Activated CD8-positive, alpha-beta memory T cell treated with anti-CD3 and anti-CD28 coated beads, Interleukin-2, amount 50 U/mL, for 1 hour (primary cell): ENCODE data around the gene PBRM1.

Experiments
- DNase-seq: peaks from one replicate; pipeline ENCODE4 v3.0.0-alpha.2; 2020; ENCODE audit errors: extremely low read depth

Gene PBRM1

DNA sequence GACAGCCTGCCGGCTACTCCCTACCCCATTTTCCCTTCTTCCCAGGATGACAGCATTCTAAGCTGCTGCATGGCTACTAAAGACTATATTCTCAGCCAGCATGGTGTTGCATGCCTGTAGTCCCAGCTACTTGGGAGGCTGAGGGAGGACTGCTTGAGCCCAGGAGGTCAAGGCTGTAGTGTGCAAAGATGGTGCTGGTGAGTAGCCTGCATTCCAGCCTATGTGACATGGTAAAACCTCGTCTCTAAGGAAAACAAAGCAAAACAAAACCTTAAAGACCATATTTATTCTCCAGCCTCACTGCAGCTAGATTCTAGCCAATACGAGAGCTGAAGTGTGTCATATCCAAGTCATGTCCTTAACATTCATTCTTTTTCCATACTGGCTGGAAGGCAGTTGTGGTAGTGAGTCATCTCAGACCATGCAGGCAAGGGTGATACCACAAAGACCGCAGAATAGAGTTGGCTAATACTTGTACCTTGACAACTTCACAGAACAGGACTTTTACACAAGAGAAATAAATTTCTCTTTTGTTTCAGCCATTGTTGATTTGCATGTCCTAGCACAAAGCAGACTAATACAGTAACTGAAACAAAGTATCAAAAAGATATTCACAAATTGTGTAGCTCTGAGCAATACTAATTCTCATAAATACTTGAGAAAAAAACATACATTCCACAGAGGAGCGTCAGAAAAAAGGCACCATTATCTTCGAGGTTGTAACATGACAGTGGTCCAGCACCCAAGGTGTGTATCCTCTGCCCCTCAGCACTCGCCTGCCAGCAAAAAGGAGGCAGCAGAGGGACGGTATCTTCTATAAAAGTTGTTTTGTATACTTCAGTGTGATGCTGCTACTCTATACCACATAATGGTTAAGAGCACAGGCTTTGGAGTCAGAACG is 14.8 kb downstream of the PBRM1 start:
- DNase-seq = peak; percentile 7

DNA sequence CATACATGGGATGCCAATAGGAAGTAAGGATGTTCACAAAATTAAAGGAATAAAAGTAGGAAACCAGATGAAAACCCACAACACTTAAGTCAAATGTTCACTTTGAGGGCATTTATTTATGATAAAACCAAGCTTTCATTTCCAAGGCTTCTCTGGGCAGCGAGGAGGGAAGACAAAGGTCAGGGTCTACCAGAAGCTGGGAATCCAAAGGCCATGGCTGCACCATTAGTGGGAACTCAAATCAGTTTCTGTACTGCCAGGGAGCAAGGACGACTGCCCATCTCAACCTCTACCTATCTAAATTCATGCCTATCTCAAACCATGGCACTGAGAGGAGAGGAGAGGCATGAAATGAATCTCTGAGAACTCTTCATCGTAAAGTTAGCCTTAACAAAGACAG is 22.6 kb downstream of the PBRM1 start:
- no peak for DNase-seq

DNA sequence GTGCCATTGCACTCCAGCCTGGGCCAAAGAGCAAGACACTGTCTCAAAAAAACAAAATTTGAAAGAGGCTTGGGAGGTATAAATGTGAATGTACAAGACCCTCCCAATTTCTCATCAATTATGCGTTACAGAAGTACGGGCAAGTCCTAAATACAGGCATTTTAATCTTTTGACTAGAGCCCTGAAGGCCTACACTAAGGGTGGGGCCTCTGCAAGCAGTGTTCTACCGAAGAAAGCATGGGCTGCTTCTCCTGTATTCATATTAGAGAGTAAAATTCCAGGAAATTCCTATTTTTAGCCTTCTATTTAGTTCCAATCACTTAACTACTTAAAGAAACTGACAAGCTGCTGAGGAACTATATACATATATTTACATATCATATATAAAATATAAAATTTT is 25.7 kb downstream of the PBRM1 start:
- no peak for DNase-seq

DNA sequence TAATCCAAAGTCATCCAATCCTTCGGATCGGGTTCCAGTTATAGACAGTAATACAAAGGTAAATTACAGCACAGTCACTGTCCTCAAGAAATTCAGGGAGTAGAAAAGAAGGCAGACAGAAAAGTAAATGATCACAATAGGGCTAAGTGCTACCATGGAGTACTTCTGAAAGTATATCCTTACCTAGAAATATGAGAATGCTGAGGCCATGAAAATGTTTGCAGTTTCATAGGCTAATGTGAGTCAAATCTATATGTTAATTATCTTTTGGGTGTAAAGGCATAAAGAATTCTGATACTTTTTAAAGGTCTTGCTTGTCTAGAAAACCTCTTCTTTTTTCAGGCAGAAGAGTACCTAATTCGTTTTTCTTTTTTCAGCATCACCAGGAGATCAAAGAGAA is 29.8 kb downstream of the PBRM1 start:
- DNase-seq = no peak

DNA sequence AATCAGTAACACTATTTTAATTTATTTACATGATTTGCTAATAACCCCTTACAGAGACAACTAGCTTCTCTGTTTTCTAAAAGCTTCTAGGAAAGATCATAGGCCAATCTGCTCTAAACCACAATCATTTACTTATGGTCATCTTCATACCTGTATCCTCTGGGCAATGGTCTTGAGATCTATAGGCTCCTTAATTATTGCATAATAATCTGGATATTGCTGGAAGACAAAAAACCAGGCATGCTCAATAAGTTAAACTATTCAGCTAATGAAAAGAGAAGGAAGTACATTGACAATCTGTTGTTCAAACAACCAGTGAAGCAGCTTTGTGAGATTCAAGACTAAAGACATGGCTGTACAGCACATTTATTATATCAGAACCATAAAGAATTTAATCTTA is 34.1 kb downstream of the PBRM1 start:
- no peak for DNase-seq

DNA sequence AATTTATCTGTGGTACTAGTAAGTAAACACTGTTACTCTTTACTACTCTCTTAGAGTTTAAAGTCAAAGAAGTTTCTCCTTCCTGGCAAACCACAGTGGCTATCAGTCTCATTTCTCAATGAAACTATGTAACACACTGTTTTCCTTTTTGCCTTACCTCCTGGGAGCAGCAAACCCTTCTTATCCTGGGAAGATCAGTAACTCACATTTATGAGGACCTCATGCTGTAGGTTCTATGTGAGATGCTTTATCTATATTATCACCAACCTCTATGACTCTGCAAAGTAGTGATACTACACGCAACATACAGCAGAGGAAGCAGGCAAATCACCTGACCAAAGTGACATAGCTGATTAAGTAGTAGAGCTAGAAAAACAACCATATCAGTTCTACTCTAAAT is 35.3 kb downstream of the PBRM1 start:
- no peak for DNase-seq

DNA sequence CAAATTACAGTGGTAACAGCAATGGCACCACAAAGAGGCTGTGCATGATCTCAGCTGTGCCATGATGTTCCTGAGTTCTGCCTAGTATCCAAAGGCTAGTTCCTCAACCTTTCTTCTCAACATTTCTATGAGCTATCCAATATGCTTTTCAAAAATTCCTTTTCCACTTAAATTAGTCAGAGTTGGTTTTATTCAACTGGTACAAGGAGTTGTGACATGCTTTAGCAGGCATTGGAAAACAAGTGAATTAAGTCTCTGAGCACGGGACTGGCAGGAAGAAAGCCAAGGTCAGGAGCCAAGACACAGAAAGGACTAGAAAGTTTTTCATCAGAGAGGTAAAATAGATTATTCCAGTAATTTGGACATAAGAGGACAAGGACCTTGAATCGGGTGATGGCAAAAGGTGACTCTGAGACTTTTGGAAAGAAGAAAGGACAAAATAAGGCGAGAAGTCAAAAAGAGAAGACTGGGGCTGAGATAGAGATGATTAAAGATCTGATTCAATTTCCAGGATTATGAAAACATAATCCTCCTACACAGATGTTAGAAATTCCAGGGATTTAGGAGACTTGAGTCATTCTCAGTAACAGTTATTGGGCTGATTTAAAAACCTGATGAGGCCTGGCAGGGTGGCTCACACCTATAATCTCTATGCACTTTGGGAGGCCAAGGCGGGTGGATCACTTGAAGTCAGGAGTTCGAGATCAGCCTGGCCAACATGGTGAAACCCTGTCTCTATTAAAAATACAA is 36.1 kb downstream of the PBRM1 start:
- DNase-seq = no peak

DNA sequence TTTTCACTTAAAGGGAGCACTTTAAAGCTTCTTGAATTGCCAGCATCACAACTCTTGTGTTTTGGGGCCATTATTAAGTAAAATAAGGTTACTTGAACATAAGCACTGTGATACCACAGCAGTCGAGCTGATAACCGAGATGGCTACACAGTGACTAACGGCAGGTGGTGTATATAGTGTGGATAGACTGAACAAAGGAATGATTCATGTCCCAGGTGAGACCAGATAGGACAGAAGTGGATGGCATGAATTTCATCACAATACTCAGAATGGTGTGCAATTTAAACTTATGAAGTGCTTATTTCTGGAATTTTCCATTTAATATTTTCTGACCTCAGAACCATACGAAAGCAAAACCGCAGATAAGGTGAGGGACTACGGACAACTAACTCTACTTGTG is 40.2 kb downstream of the PBRM1 start:
- no peak for DNase-seq

DNA sequence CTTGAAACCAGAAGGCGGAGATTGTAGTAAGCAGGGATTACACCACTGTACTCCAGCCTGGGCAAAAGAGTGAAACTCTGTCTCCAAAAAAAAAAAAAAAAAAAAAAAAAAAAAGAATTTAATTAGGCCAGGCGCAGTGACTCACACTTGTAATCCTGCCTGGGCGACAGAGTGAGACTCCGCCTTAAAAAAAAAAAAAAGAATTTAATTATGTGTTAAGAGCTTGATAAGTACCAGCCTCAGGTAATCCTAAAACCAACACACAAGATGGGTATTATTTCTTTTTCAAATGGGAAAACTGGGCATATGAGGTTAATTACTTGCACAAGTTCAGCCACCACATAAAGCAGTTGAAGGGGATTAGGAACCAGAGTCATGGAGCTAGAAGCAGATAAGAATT is 49.0 kb downstream of the PBRM1 start:
- no peak for DNase-seq

DNA sequence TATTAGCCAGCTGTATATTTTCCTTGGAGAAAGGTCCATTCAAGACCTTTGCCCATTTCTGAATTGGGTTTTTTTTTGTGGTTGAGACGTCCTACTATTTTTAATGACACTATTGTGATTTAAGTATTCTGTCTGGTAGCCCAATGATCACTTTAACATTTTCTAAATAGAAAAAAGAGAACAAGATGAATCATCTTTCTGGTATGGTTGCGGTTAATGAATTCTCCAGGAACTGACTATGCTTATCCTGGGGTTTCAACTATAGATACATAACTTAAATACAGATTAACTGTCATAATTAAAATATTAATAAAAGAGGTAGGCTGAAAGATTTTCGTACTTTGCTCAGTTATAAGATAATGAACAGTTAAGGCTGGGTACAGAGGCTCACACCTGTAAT is 51.9 kb downstream of the PBRM1 start:
- DNase-seq = no peak

DNA sequence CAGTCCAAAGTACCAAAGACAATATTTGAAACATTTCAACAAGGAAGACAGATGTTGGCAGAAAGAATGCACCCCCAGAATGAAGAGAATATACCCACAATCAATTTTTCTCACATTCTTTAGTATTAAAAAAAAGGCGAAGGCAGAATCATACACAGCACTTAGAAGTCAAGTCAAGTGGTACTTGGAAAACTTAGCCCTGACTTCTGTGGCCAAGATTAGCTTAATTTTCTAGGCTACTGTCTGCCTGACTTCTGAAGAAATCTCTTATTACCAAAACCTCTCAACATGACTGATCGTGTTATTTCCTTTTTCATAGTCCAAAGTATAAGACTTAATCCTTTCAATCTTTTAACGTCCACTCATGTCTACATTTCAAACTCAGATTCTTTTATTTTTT is 60.7 kb downstream of the PBRM1 start:
- DNase-seq = no peak

DNA sequence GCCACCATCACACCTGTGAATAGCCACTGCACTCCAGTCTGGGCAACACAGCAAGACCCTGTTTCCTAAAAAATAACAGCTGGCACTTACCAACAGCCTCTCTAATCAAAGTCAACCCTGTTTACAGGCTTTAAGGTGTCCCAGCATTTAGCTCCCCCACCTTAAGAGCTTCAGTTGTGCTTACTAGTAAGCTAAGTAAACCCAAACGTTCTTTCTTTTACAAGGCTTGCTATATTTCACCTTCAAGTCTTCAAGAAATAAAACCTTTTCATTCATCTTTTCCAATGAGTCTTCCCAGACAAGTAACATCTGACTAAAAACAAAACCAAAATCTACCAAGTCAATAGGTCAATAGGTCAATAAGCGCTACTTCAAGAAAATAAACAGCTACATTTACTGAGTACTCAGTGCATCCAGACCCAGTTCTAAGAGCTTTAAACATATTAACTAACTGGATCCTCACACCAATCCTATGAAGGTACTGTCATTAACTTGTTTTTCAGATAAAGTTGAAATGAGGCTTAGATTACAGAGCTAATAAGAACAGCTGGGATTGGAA is 62.4 kb downstream of the PBRM1 start:
- DNase-seq = no peak

DNA sequence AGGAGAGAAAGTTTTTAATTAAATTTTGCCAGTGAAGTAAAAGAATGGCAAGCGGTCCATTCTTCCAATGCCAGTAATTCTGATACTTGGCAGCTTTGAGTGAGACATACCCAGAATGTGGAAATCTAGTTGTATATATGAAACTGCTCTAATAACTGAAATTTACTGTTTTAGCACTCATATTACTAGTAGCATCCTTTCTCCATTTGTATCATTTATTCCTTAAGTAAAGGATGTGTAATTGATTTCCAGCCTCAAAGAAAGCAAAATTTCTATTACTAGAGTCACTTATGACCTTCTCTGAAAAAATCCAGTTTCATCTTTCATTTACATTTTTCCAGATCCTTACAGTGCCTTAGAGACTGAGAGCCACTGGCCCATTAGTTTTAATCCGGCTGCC is 65.1 kb downstream of the PBRM1 start:
- no peak for DNase-seq

DNA sequence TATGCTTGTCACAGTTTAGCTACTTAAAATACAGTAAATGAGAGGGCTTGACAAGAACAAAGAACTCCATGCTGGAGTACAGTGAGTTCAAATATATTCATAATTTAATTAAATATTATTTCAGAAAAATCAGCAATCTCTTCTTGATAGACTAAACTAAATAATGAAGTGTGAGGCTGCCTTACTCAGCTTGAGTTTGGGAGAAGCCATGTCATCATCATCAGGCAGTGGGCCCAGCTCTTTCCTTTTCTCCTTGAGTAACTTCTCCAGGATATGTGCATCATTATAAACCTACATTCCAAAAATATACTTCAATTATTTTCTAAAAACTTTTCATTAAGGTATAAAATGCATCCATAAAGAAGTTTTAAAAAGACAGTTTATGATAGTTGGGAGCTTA is 70.5 kb downstream of the PBRM1 start:
- no peak for DNase-seq

DNA sequence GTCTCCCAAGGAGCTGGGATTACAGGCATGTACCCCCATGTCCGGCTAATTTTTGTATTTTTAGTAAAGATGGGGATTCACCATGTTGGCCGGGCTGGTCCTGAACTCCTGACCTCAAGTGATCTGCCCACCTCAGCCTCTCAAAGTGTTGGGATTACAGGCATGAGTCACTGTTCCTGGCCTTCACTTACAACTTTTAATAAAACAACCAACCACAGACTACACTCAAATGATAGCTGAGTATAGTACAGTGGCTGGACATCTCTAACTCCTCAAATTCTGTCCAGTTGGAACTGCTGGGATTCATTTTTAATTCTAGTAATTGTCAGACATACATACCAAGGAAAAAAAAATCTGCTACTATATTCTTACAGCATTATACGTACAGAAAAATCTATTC is 71.0 kb downstream of the PBRM1 start:
- no peak for DNase-seq

DNA sequence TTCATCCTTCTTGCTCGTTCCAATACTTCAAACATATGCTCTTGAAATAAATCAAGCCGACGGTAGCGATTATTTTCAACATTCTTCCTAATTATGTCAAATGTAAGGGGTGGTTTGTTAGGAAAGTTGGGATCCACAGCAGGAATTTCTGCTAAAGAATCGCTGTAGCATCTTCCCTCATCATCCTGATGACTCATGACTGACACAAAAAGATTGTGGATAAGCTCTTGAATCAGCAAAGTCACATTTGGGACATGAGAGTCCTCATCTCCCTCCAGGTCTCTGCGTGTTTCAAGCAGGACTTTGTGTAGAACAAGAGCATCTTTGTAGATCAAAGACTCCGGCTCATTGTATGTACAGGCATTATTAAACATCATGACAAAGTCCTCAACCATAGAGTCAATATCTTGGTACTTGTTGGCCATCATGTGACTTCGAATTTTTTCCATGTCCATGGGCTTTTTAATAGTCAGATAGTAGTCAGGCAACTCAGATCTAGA is 76.3 kb downstream of the PBRM1 start:
- DNase-seq = no peak

DNA sequence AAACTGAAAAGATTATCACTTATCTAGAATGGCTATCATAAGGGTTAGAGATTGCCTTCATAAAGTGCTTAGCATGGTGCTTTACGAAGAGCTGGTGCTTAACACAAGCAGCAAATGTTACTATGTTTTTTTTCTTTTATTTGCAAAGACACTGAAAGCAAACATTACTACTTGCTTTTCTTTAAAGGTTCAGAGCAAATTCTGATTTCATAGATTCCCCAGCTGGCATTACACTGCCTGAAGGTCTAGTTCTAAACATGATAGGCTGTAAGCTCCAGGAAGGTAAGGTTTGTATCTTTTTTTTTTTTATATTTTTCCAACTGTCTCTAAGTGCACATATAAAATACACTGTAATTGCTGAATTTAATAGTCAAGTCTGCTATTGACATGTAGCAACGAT is 77.4 kb downstream of the PBRM1 start:
- DNase-seq = no peak

DNA sequence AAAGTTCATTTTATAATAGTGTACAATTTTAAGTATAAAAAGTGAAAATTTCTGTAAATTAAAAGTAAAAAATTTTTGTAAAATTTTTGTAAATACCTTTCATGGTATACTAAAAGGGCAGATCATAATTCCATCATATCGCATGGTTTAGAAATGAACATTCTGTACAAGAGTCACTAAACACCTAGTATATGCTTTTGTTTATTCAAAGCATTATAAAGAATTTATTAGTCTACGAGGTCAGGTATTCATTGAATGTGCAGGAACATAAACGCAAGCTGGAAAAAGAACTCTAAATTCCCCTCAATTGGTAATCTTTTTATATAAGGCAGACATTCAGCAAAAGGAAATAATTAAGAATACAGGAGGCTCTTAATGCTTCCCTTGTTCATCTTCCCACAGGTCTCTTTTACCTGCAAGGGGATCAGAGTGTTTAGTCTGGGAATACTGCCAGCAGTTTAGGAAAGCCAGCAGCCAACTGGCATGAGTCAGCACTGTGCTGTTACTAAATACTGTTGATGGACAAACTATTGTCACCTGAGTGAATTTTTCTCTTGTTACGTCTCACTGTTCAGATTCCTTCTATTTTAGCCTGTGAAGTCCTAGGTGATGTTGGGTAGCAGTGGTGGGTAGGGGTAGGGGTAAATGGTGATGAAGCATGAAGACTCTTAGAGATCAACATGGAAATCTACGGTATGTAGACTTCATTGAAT is 79.2 kb downstream of the PBRM1 start:
- DNase-seq = no peak

DNA sequence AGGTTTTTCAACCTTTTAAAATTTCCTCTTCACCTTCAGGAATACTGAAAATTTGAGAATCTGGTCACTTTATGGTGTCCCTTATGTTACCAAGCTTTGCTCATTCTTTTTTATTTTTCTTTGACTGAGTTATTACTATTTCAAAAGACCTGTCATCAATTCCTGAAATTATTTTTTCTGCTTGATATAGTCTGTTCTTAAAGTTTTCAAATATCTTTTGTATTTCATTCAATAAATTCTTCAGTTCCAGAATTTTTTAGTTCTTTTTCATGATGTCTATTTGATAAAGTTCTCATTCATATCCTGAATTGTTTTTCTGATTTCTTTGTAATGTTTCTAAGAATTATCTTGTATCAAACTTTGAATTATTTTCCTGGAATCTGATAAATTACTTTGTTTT is 85.5 kb downstream of the PBRM1 start:
- DNase-seq = no peak

DNA sequence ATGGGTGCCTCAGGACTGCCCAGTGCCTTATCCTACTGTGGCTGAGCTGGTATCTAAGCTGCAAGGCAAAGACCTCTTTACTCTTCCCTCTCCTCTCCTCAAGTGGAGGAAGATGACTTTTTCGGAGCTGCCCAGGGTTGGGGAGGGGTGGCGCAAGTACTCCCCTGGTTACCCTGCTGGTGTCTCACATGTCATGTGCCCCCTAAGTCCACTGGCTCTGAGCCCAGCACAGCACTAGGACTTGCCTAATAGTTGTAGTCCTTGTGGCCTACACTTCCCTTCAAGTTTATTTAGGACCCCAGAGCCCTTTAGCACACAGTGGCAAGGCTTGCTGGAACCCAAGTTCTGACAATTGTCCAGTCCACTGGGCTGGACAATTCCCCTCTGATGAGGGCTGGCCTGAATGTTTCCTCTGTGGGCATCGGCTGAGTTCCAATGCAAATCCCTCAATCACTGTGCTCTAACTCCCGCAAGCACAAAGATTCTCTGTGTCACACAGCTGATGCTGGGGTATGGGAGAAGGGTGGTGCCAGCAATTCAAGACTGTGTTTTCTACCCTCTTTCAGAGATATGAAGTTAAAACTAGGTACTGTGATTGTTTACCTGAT is 89.0 kb downstream of the PBRM1 start:
- DNase-seq = no peak

DNA sequence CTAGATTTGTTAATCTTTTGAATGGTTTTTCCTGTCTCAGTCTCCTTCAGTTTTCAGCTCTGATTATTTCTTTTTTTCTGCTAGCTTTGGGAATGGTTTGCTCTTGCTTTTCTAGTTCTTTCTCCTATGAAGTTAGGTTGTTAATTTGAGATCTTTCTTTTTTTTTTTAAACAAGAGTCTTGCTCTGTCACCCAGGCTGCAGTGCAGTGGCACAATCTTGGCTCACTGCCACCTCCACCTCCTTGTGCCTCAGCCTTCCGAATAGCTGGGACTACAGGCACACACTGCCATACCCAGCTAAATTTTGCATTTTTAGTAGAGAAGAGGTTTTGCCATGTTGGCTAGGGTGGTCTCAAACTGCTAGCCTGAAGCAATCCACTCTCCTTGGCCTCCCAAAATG is 92.6 kb downstream of the PBRM1 start:
- DNase-seq = no peak
